IMR-90 (cell line): ENCODE results near the gene TMEM154. TPM values are rescaled to one million over a fixed set of nuclear protein-coding genes. Genes with fewer than 3 reads are reported as not detected.

Experiments used
- ATAC-seq: fragments of 200-7000 bp; cut with Tn5 transposase; 2 replicates; pipeline ENCODE4 v1.9.1; 2020; ENCODE audit warnings: low read depth, mild to moderate bottlenecking, moderate library complexity
- BruUV-seq: library from RNA; stranded (reverse); fragments of 400-500 nt; replicated peaks from 2 replicates; lab custom pipeline; 2021; lab: Mats Ljungman, UMichigan
- CTCF ChIA-PET: fragments of 300-600 bp; formaldehyde crosslinking; extraction: SDS; loops from one replicate; lab custom pipeline; 2021; ENCODE audit warnings: antibody characterized with exemption; lab: Yijun Ruan, JAX
- POLR2A ChIA-PET: fragments of 300-600 bp; sonication (Branson Sonifier 250); formaldehyde crosslinking; loops from one replicate; lab custom pipeline; 2022; ENCODE audit warnings: antibody characterized with exemption; ENCODE audit not compliant: unreplicated experiment; lab: Charles Lee
- DNase-seq: peaks from one replicate; pipeline ENCODE4 v3.0.0; 2013
- H2AFZ ChIP-seq: replicated peaks from 2 replicates; pipeline ENCODE3; 2013; ENCODE audit warnings: low read length, mild to moderate bottlenecking; ENCODE audit not compliant: poor library complexity
- H2AK5ac ChIP-seq: 2 replicates; pipeline ENCODE4 v1.6.1; 2013; ENCODE audit warnings: low read depth, low read length, inconsistent platforms
- H2AK9ac ChIP-seq: replicated peaks from 2 replicates; pipeline ENCODE3; 2013; ENCODE audit warnings: mild to moderate bottlenecking, low read depth, low read length, moderate library complexity; ENCODE audit not compliant: poor library complexity
- H2BK120ac ChIP-seq: 2 replicates; pipeline ENCODE4 v1.6.1; 2013; ENCODE audit warnings: low read depth, low read length, inconsistent platforms
- H2BK15ac ChIP-seq: 3 replicates; pipeline ENCODE4 v1.6.1; 2013; ENCODE audit warnings: low read depth, low read length, inconsistent platforms
- H2BK20ac ChIP-seq: 2 replicates; pipeline ENCODE4 v1.6.1; 2013; ENCODE audit warnings: low read depth, mild to moderate bottlenecking, inconsistent platforms, low read length, moderate library complexity
- H2BK5ac ChIP-seq: 2 replicates; pipeline ENCODE4 v1.6.1; 2013; ENCODE audit warnings: mild to moderate bottlenecking, low read depth, low read length, inconsistent platforms; ENCODE audit not compliant: poor library complexity, severe bottlenecking
- H3K14ac ChIP-seq: replicated peaks from 2 replicates; pipeline ENCODE4 v1.6.1; 2013; ENCODE audit warnings: low read depth, low read length, inconsistent platforms
- H3K18ac ChIP-seq: 2 replicates; pipeline ENCODE4 v1.6.1; 2013; ENCODE audit warnings: low read depth, low read length, control low read depth
- H3K23ac ChIP-seq: 2 replicates; pipeline ENCODE4 v1.6.1; 2013; ENCODE audit warnings: low read depth, low read length, inconsistent platforms
- H3K27ac ChIP-seq: 2 replicates; pipeline ENCODE4 v1.5.1; 2013; ENCODE audit warnings: mild to moderate bottlenecking, control low read depth, low read length; ENCODE audit not compliant: insufficient read depth
- H3K27me3 ChIP-seq: 2 replicates; pipeline ENCODE4 v1.6.1; 2013; ENCODE audit warnings: low read length; ENCODE audit not compliant: control insufficient read depth, insufficient read depth
- H3K36me3 ChIP-seq: 2 replicates; pipeline ENCODE4 v1.6.1; 2013; ENCODE audit warnings: low read length, mixed read lengths; ENCODE audit not compliant: control insufficient read depth, insufficient read depth
- H3K4ac ChIP-seq: 2 replicates; pipeline ENCODE4 v1.6.1; 2013; ENCODE audit warnings: low read depth, low read length, inconsistent platforms
- H3K4me1 ChIP-seq: 2 replicates; pipeline ENCODE4 v1.6.1; 2013; ENCODE audit warnings: low read length, mixed read lengths; ENCODE audit not compliant: control insufficient read depth, insufficient read depth
- H3K4me2 ChIP-seq: 2 replicates; pipeline ENCODE4 v1.6.1; 2013; ENCODE audit warnings: low read depth, mild to moderate bottlenecking, control low read depth, low read length, moderate library complexity
- H3K4me3 ChIP-seq: 2 replicates; pipeline ENCODE4 v1.5.1; 2013; ENCODE audit warnings: low read depth, mild to moderate bottlenecking, control low read depth, low read length, moderate library complexity; ENCODE audit not compliant: insufficient read depth
- H3K56ac ChIP-seq: 2 replicates; pipeline ENCODE4 v1.6.1; 2013; ENCODE audit warnings: low read length, inconsistent platforms; ENCODE audit not compliant: insufficient read depth; ENCODE audit errors: extremely low read depth
- H3K79me1 ChIP-seq, 2 experiments: 2 replicates each; pipeline ENCODE4 v1.6.1; 2013; ENCODE audit warnings: low read length in 2 of 2, inconsistent platforms in 1 of 2, low read depth in 1 of 2
- H3K9ac ChIP-seq: 2 replicates; pipeline ENCODE4 v1.6.1; 2013; ENCODE audit warnings: low read depth, low read length, control low read depth
- H3K9me1 ChIP-seq: 2 replicates; pipeline ENCODE4 v1.6.1; 2013; ENCODE audit warnings: low read length, inconsistent platforms; ENCODE audit not compliant: insufficient read depth
- H3K9me3 ChIP-seq: 2 replicates; pipeline ENCODE4 v1.6.1; 2013; ENCODE audit warnings: low read length; ENCODE audit not compliant: control insufficient read depth, insufficient read depth
- H4K20me1 ChIP-seq: 2 replicates; pipeline ENCODE4 v1.6.1; 2013; ENCODE audit warnings: low read length, inconsistent platforms; ENCODE audit not compliant: insufficient read depth
- H4K5ac ChIP-seq: 2 replicates; pipeline ENCODE4 v1.6.1; 2013; ENCODE audit warnings: mild to moderate bottlenecking, low read depth, low read length, control low read depth
- H4K8ac ChIP-seq, 2 experiments: 2 replicates each; pipeline ENCODE4 v1.6.1; 2013; ENCODE audit warnings: low read depth in 2 of 2, low read length in 2 of 2, control low read depth in 1 of 2, inconsistent platforms in 1 of 2
- H4K91ac ChIP-seq: 2 replicates; pipeline ENCODE4 v1.6.1; 2013; ENCODE audit warnings: low read depth, low read length, inconsistent platforms; ENCODE audit not compliant: insufficient read depth
- NFE2L2 ChIP-seq: fragments of 150-350 bp; IDR thresholded peaks from 2 replicates; pipeline ENCODE4 v1.6.1; 2016; ENCODE audit warnings: low read depth, mild to moderate bottlenecking, low read length
- WGBS, 2 experiments: methylation state at CpG; one replicate each; pipeline versions ENCODE4 v1.1.5 to v1.1.7; 2013; ENCODE audit warnings: missing lambda C conversion rate in 2 of 2; ENCODE audit not compliant: insufficient read length in 1 of 2; ENCODE audit errors: extremely low coverage in 2 of 2; 5-methylcytosine and 5-hydroxymethylcytosine counted together
- dilution Hi-C: fragments of 300-500 bp; cut with HindIII; formaldehyde crosslinking; loops from one replicate; pipeline ENCODE4 v1.14.3; 2018; ENCODE audit warnings: low sequenced_read_pairs; ENCODE audit not compliant: unreplicated experiment
- in situ Hi-C: fragments of 300-500 bp; cut with MboI; formaldehyde crosslinking; loops from 3 replicates; pipeline ENCODE4 v1.14.3; 2019; ENCODE audit warnings: low sequenced_read_pairs, inconsistent platforms, mixed read lengths
- intact Hi-C: fragments of 100-400 bp; cut with micrococcal nuclease; formaldehyde crosslinking; loops from 2 replicates; pipeline ENCODE4 v1.10.0; 2022
- polyA plus RNA-seq, 3 experiments: library from polyadenylated mRNA; depleted of rRNA; stranded (reverse); fragments of >200 nt; gene quantifications; 2 replicates each; pipeline ENCODE4 v1.2.3, GENCODE V29; 2012; ENCODE audit warnings: low replicate concordance in 1 of 3
- total RNA-seq: library from RNA; depleted of rRNA; stranded (reverse); fragments of >200 nt; gene quantifications from 2 replicates; pipeline ENCODE4 v1.2.3, GENCODE V29; 2012
- TF ChIP-seq, protein P1 (sequence below): conservative IDR thresholded peaks from 2 replicates; pipeline ENCODE4 v1.5.1; 2012; ENCODE audit warnings: mild to moderate bottlenecking, low read depth, low read length, improper control_type of control experiment
- TF ChIP-seq, protein P2 (sequence below): fragments of 150-350 bp; IDR thresholded peaks from 2 replicates; pipeline ENCODE4 v1.6.1; 2016; ENCODE audit warnings: low read depth, mild to moderate bottlenecking, low read length, moderate library complexity, borderline replicate concordance
- TF ChIP-seq, protein P3 (sequence below): fragments of 150-350 bp; IDR thresholded peaks from 2 replicates; pipeline ENCODE4 v1.6.1; 2017; ENCODE audit warnings: mild to moderate bottlenecking, antibody characterized with exemption, low read length, low read depth

TMEM154 gene
- total and polyA plus RNA-seq, 2 of the 4 experiments (the other 2 are of a cell fraction), result 0.12 to 0.18 TPM

DNA sequence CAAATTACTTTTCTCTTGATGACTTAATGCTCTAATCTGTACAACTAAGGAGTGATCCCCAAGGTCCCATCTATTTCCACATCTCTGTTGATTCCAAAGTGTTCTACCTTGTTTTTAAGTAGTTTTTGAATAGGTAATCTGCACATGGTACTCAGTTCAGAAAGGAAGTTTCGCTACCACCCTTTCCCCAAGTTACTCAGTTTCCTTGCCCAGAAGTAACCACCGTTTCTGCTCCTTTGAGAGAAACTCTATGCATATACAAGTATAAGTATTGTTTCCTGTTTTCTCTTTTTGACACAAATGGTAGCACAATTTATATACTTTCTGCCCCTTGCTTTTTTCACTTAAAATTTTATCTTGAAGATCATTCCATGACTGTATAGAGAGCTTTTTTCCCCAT, 18.1 kb downstream of the TMEM154 start:
- H3K36me3 ChIP-seq, result no peaks in the 10 kb centered on the region
- H2BK20ac ChIP-seq, result no peak overlapping the region
- dilution Hi-C loops, result no loop called here
- H2BK120ac ChIP-seq, result no peak overlapping the region
- H3K9me1 ChIP-seq, result no peaks in the 10 kb centered on the region
- no TSS peak for BruUV-seq
- in situ Hi-C loops, result no loop called here
- no CpG with 5 or more reads among the region's 2 CpGs for WGBS, 2 experiments
- H3K9ac ChIP-seq, result no peak overlapping the region
- ChIA-PET POLR2A (no interaction called here), CTCF (no interaction called here)
- no peak overlapping the region for H2AK9ac ChIP-seq
- intact Hi-C loops, result no loop called here
- no peak for DNase-seq
- H3K27ac ChIP-seq, result no peak overlapping the region
- H3K9me3 ChIP-seq, result peaks cover 3% of the 10 kb centered on the region
- no peak overlapping the region for H3K18ac ChIP-seq
- peaks cover 2% of the 10 kb centered on the region for H3K27me3 ChIP-seq
- no peak overlapping the region for H4K91ac ChIP-seq
- no peak overlapping the region for H2BK5ac ChIP-seq
- no peak overlapping the region for H2BK15ac ChIP-seq
- H3K4me2 ChIP-seq, result no peak overlapping the region
- no peak overlapping the region for H3K4ac ChIP-seq
- no peak for TF ChIP-seq NFE2L2
- TF ChIP-seq, protein P1, sequence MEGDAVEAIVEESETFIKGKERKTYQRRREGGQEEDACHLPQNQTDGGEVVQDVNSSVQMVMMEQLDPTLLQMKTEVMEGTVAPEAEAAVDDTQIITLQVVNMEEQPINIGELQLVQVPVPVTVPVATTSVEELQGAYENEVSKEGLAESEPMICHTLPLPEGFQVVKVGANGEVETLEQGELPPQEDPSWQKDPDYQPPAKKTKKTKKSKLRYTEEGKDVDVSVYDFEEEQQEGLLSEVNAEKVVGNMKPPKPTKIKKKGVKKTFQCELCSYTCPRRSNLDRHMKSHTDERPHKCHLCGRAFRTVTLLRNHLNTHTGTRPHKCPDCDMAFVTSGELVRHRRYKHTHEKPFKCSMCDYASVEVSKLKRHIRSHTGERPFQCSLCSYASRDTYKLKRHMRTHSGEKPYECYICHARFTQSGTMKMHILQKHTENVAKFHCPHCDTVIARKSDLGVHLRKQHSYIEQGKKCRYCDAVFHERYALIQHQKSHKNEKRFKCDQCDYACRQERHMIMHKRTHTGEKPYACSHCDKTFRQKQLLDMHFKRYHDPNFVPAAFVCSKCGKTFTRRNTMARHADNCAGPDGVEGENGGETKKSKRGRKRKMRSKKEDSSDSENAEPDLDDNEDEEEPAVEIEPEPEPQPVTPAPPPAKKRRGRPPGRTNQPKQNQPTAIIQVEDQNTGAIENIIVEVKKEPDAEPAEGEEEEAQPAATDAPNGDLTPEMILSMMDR, result no peak
- TF ChIP-seq, protein P2, sequence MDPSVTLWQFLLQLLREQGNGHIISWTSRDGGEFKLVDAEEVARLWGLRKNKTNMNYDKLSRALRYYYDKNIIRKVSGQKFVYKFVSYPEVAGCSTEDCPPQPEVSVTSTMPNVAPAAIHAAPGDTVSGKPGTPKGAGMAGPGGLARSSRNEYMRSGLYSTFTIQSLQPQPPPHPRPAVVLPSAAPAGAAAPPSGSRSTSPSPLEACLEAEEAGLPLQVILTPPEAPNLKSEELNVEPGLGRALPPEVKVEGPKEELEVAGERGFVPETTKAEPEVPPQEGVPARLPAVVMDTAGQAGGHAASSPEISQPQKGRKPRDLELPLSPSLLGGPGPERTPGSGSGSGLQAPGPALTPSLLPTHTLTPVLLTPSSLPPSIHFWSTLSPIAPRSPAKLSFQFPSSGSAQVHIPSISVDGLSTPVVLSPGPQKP, result no peak
- TF ChIP-seq, protein P3, sequence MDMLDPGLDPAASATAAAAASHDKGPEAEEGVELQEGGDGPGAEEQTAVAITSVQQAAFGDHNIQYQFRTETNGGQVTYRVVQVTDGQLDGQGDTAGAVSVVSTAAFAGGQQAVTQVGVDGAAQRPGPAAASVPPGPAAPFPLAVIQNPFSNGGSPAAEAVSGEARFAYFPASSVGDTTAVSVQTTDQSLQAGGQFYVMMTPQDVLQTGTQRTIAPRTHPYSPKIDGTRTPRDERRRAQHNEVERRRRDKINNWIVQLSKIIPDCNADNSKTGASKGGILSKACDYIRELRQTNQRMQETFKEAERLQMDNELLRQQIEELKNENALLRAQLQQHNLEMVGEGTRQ, result no peak
- H4K20me1 ChIP-seq, result no peaks in the 10 kb centered on the region
- H3K56ac ChIP-seq, result no peak overlapping the region
- ATAC-seq, result no peak
- no peak overlapping the region for H2AK5ac ChIP-seq
- H3K79me1 ChIP-seq, result no peaks in the 10 kb centered on the region
- no peak overlapping the region for H3K23ac ChIP-seq
- no peak overlapping the region for H3K4me3 ChIP-seq
- H4K8ac ChIP-seq, result no peak overlapping the region
- H2AFZ ChIP-seq, result no peak overlapping the region
- no peak overlapping the region for H4K5ac ChIP-seq
- H3K4me1 ChIP-seq, result no peaks in the 10 kb centered on the region
- H3K14ac ChIP-seq, result no peak overlapping the region
